K562 (cell line): ENCODE results near the gene ARL2. TPM values are rescaled to one million over a fixed set of nuclear protein-coding genes. Genes with fewer than 3 reads are reported as not detected.

ENCODE experiments used
- ATAC-seq: fragments of 200-7000 bp; cut with Tn5 transposase; 3 replicates; pipeline ENCODE4 v1.9.1; 2020; ENCODE audit warnings: moderate library complexity
- BruUV-seq: library from RNA; stranded (reverse); fragments of 400-500 nt; replicated peaks from 2 replicates; lab custom pipeline; 2021; lab: Mats Ljungman, UMichigan
- CTCF ChIA-PET: fragments of 300-600 bp; formaldehyde crosslinking; extraction: SDS; loops from one replicate; lab custom pipeline; 2021; ENCODE audit warnings: low intra/inter-chr PET ratio; lab: Yijun Ruan, JAX
- POLR2A ChIA-PET: fragments of 300-600, 350-650 bp; sonication (Branson Sonifier 250); formaldehyde crosslinking; extraction: SDS; loops from one replicate; lab custom pipeline; 2021; ENCODE audit warnings: antibody characterized with exemption, inconsistent platforms; lab: Yijun Ruan, JAX
- DNase-seq, 4 experiments: peaks; one replicate each; pipeline versions ENCODE4 v3.0.0 to v3.0.0-alpha.2; 2011 to 2018; ENCODE audit warnings: low spot score in 3 of 4, mixed read lengths in 3 of 4; ENCODE audit errors: extremely low read depth in 1 of 4
- FAIRE-seq: peaks from 2 replicates; lab custom pipeline; 2011; peaks lifted over from hg19 to GRCh38; lab: Jason Lieb, UNC
- H2AFZ ChIP-seq: 2 replicates; pipeline ENCODE4 v1.6.0; 2011; ENCODE audit warnings: low read depth, low read length, control low read depth, inconsistent platforms
- H3K27ac ChIP-seq: fragments of 200-600 bp; 3 replicates; pipeline ENCODE4 v1.8.0; 2011; ENCODE audit warnings: low read depth, mild to moderate bottlenecking, control low read depth, inconsistent platforms, low read length, moderate library complexity, mixed read lengths; ENCODE audit errors: extremely low read depth
- H3K27me3 ChIP-seq, 2 experiments: fragments of 300-600 bp in 1 of 2; 2 replicates in 1 of 2; 3 replicates in 1 of 2; pipeline versions ENCODE4 v1.6.0 to v1.8.0; 2011; ENCODE audit warnings: inconsistent platforms in 2 of 2, low read length in 2 of 2, mild to moderate bottlenecking in 1 of 2, mixed read lengths in 1 of 2, moderate library complexity in 1 of 2; ENCODE audit not compliant: control insufficient read depth in 2 of 2, insufficient read depth in 2 of 2
- H3K36me3 ChIP-seq: fragments of 300-600 bp; 3 replicates; pipeline ENCODE4 v1.8.0; 2011; ENCODE audit warnings: mild to moderate bottlenecking, low read length, inconsistent platforms; ENCODE audit not compliant: control insufficient read depth, insufficient read depth
- H3K4me1 ChIP-seq, 2 experiments: fragments of 200-600 bp in 1 of 2; replicated peaks in 1 of 2; 2 replicates in 1 of 2; 3 replicates in 1 of 2; pipeline versions ENCODE4 v1.5.1 to v1.8.0; 2011; ENCODE audit warnings: inconsistent platforms in 2 of 2, low read length in 2 of 2, mild to moderate bottlenecking in 1 of 2, mixed read lengths in 1 of 2, moderate library complexity in 1 of 2; ENCODE audit not compliant: control insufficient read depth in 2 of 2, insufficient read depth in 2 of 2
- H3K4me2 ChIP-seq: 2 replicates; pipeline ENCODE4 v1.6.1; 2011; ENCODE audit warnings: low read length, control low read depth, inconsistent platforms, mixed read lengths; ENCODE audit not compliant: insufficient read depth
- H3K4me3 ChIP-seq: fragments of 200-600 bp; sonication (generic), shearing (Covaris generic); 2 replicates; pipeline ENCODE4 v1.5.1; 2016; ENCODE audit warnings: control low read depth, inconsistent platforms
- H3K79me2 ChIP-seq: fragments of 200-600 bp; 3 replicates; pipeline ENCODE4 v1.8.0; 2011; ENCODE audit warnings: low read length, inconsistent platforms; ENCODE audit not compliant: control insufficient read depth, insufficient read depth
- H3K9ac ChIP-seq, 2 experiments: 2 replicates each; pipeline versions ENCODE4 v1.6.0 to v1.6.1; 2011; ENCODE audit warnings: low read depth in 2 of 2, low read length in 2 of 2, control low read depth in 1 of 2, inconsistent platforms in 1 of 2, mild to moderate bottlenecking in 1 of 2, mixed read lengths in 1 of 2; ENCODE audit not compliant: insufficient read depth in 1 of 2
- H3K9me1 ChIP-seq: one replicate; pipeline ENCODE4 v1.6.0; 2011; ENCODE audit warnings: inconsistent platforms, mild to moderate bottlenecking, low read length, moderate library complexity; ENCODE audit not compliant: control insufficient read depth, insufficient read depth
- H3K9me3 ChIP-seq: replicated peaks from 2 replicates; pipeline ENCODE4 v1.5.1; 2011; ENCODE audit warnings: low read depth, low read length, inconsistent platforms; ENCODE audit not compliant: control insufficient read depth, insufficient read depth
- H4K20me1 ChIP-seq: replicated peaks from 2 replicates; pipeline ENCODE4 v1.6.1; 2011; ENCODE audit warnings: low read length, inconsistent platforms, mixed read lengths; ENCODE audit not compliant: control insufficient read depth, insufficient read depth
- BCOR ChIP-seq: fragments of 450-650 bp; IDR thresholded peaks from 2 replicates; pipeline ENCODE4 v1.6.1; 2016
- BRD4 ChIP-seq: fragments of 200-600 bp; sonication (generic); IDR thresholded peaks from 2 replicates; pipeline ENCODE4 v1.6.1; 2017; ENCODE audit warnings: inconsistent platforms
- HDAC2 ChIP-seq: fragments of 450-650 bp; IDR thresholded peaks from 2 replicates; pipeline ENCODE4 v1.6.1; 2016; ENCODE audit warnings: mild to moderate bottlenecking
- KDM1A ChIP-seq, 2 experiments: fragments of 450-650 bp; IDR thresholded peaks; 2 replicates each; pipeline ENCODE4 v1.6.1; 2016; ENCODE audit warnings: mild to moderate bottlenecking in 2 of 2
- MAFG ChIP-seq: fragments of 450-650 bp; conservative IDR thresholded peaks from 2 replicates; pipeline ENCODE4 v1.6.1; 2016; ENCODE audit warnings: missing genetic modification characterization, missing compliant biosample characterization
- RBM25 ChIP-seq: fragments of 200-400 bp; formaldehyde crosslinking; IDR thresholded peaks from 2 replicates; pipeline ENCODE4 v1.6.1; 2018; ENCODE audit warnings: low read length, low read depth, moderate library complexity; ENCODE audit not compliant: severe bottlenecking
- STAT5B ChIP-seq: fragments of 250-450 bp; sonication (Bioruptor Pico); IDR thresholded peaks from 2 replicates; pipeline ENCODE4 v1.8.0; 2021; ENCODE audit warnings: mild to moderate bottlenecking, inconsistent platforms
- USF1 ChIP-seq: sonication (generic); formaldehyde crosslinking; IDR thresholded peaks from 2 replicates; pipeline ENCODE4 v1.9.0; 2022; ENCODE audit warnings: mild to moderate bottlenecking, missing genetic modification reagents
- ZNF197 ChIP-seq: fragments of 200-800 bp; sonication (Bioruptor generic); IDR thresholded peaks from 2 replicates; pipeline ENCODE4 v1.6.1; 2016; ENCODE audit warnings: low read depth, missing genetic modification characterization, missing compliant biosample characterization
- ZNF561 ChIP-seq: fragments of 450-650 bp; formaldehyde crosslinking; conservative IDR thresholded peaks from 2 replicates; pipeline ENCODE4 v1.4.0; 2020; ENCODE audit warnings: mild to moderate bottlenecking, moderate library complexity
- WGBS: fragments of 100-300 bp; shearing (Covaris generic); methylation state at CpG from one replicate; pipeline ENCODE4 v1.1.6; 2016; ENCODE audit warnings: low coverage, mixed read lengths; ENCODE audit not compliant: insufficient coverage; ENCODE audit errors: missing lambda C conversion rate; 5-methylcytosine and 5-hydroxymethylcytosine counted together
- in situ Hi-C: fragments of 300-500 bp; cut with MboI; formaldehyde crosslinking; loops from 4 replicates; pipeline ENCODE4 v1.15.0; 2018; ENCODE audit warnings: inconsistent platforms, mixed read lengths
- intact Hi-C: fragments of 100-400 bp; cut with micrococcal nuclease; formaldehyde crosslinking; loops from 2 replicates; pipeline ENCODE4 v1.14.2; 2022
- polyA plus RNA-seq, 8 experiments: library from polyadenylated mRNA; depleted of rRNA in 4 of 8; stranded (reverse) in 5 of 8; unstranded in 3 of 8; fragments of >200 nt; fragmentation: Nextera tagmentation in 2 of 8; fragmentation: Illumina TruSeq in 1 of 8; extraction: Ambion mirVana in 2 of 8; extraction: Trizol in 1 of 8; gene quantifications; 2 replicates each; pipeline versions ENCODE4 v1.2.1 to v1.2.3, GENCODE V29; 2011 to 2014; ENCODE audit warnings: inconsistent platforms in 1 of 8, missing spikeins in 1 of 8
- total RNA-seq, 7 experiments: library from RNA; depleted of rRNA in 6 of 7; stranded (reverse); fragments of >200 nt in 6 of 7; fragmentation: Illumina TruSeq in 2 of 7; extraction: Trizol in 2 of 7; gene quantifications; 2 replicates each; pipeline versions ENCODE4 v1.2.1 to v1.2.3, GENCODE V29; 2011 to 2021; ENCODE audit warnings: low replicate concordance in 1 of 7

The ARL2 gene
- total and polyA plus RNA-seq, 9 of the 15 experiments (the other 6 are each of a cell fraction or from before 2014, with no cell fraction given) = 5.7 to 154 (median 92.2) TPM

- intact Hi-C loops = loop anchor here (5.0 kb wide), 1 partner anchor 55 kb away; the partner anchor contains the start of genes CDCA5 and ZFPL1
- FAIRE-seq = no peak
Observed at GRCh38 chr11:65026810-65027209, 12.8 kb downstream of the ARL2 start.

More at GRCh38 chr11:65026810-65027209, 12.8 kb downstream of the ARL2 start:
- peaks cover 9% of the 10 kb centered on the region; the same call in 2 of the 3 replicates for H3K79me2 ChIP-seq
- ATAC-seq (peak; percentile 16), DNase-seq (no peak)
- H3K9me3 ChIP-seq = no peaks in the 10 kb centered on the region
- WGBS = 16% methylated on average over 10 of the region's 10 CpGs
- CTCF ChIA-PET = no interaction called here
- BruUV-seq = no TSS peak
- peak overlapping the region; percentile 99 for H2AFZ ChIP-seq
- H3K4me1 ChIP-seq = peaks cover 16 to 28% of the 10 kb centered on the region in 2 experiments; a peak in 4 of 5 replicates
- peak overlapping the region; percentile 80 for H3K4me2 ChIP-seq
- TF ChIP-seq MAFG (no peak), USF1 (CRISPR knock-in tag) (no peak), ZNF197 (CRISPR knock-in tag) (0 out of 2 replicates have a peak, but pooled peaks have one; percentile 13), BRD4 (no peak), ZNF561 (CRISPR knock-in tag) (0 out of 2 replicates have a peak, but pooled peaks have one; percentile 25), RBM25 (peak; percentile 59), HDAC2 (0 out of 2 replicates have a peak, but pooled peaks have one; percentile 29), STAT5B (CRISPR knock-in tag) (no peak), BCOR (peak; percentile 67; the same call in 1 of the 2 replicates), KDM1A (IDR thresholded peaks at IDR 0.05) (peak; percentile 34 to 54; a peak in 3 of 4 replicates)
- peak overlapping the region; percentile 71 to 88; a peak in 3 of 4 replicates for H3K9ac ChIP-seq
- H4K20me1 ChIP-seq = no peaks in the 10 kb centered on the region
- no peaks in the 10 kb centered on the region for H3K27me3 ChIP-seq
- H3K27ac ChIP-seq = peak overlapping the region; percentile 84; the same call in 2 of the 3 replicates
- peaks cover 3% of the 10 kb centered on the region; the same call in 1 of the 3 replicates for H3K36me3 ChIP-seq
- POLR2A ChIA-PET = interaction anchor here (0.6 to 2.9 kb wide), 5 partner anchors 12 to 95 kb away, joined by 3 to 19 read pairs (median 4); partner anchors contain the start of genes ARL2, BATF2 and CDCA5
- in situ Hi-C loops = no loop called here
- peak overlapping the region; percentile 55 for H3K4me3 ChIP-seq
- H3K9me1 ChIP-seq = no peaks in the 10 kb centered on the region
